Amniotic epithelial cell (primary cell): ENCODE measurements around the gene F7.

Experiments
- DNase-seq: peaks from one replicate; pipeline ENCODE4 v3.0.0-alpha.2; 2010; ENCODE audit warnings: low read depth

The F7 gene

GRCh38 chr13:113086991-113087922, 18.3 kb upstream of the F7 start:
- no peak for DNase-seq

DNA sequence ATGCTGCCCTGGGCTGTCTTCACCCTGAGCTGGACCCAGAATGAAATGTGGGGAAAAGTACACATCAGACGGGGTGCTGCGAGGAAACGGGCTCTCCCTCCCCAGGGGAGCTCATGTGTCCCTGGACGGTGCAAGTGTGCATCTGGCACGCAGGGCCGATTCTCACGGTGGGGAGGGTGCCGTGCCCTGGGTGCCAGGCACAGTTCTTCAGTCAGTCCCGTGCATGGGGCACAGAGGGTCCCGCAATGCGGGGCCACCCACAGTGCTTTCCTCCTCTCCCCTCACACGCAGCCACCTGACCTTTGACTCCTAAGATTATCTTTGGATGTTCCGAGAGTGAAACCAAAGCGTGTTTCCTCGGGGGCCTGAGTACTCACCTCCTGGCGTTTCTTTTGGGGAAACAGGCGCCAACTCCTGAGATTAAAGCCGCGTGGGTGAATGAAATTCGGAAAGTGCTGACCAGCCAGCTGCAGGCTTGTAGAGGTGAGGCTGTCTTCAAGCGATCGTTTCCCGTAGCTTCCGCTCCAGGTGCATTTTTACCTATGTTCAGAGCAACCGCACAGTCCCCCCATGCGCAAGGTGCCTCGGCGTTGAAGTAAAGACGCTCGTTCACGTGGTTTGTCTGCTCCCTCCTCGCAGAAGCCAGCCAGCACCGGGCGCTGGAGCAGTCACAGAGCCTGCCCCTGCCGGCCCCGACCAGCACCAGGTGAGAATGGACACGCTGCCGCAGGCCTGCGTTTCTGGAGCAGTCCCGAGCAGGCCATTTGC, 17.5 kb upstream of the F7 start:
- DNase-seq: no peak

DNA sequence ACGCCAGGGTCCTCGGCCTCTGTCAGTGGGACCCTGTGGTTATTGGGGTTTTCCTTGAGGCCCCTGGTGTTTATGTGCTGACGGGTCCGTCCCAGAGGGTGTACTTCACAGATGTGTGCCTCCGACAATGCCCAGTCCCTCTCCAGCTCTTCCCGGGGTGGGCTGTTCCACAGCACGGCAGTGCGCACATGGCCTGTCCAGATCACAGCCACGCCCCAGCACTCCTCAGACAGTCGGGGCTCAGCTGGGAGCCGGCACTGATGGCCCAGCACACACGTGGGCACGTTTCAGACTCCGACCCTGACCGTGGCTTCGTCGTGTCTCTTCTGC, 16.9 kb upstream of the F7 start:
- DNase-seq: no peak

GRCh38 chr13:113089693-113090414, 15.7 kb upstream of the F7 start:
- DNase-seq: no peak

DNA sequence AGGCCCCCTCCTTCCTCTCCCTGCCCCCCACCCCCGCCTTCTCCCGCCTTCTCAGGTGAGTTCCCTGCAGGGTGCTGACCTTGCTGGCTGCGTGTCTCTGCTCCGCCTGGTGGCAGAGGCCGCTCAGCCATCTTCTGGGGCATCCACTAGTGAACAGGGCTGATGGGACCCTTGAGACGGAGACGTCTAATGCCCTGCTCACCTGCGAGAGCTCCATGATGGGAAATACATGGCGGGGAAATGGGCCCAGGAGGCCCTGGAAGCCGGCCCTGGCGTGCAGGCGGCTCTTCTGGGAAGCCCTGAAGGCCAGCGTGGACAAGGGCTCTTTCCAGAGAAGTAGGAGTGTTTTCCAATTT, 15.2 kb upstream of the F7 start:
- no peak for DNase-seq

DNA sequence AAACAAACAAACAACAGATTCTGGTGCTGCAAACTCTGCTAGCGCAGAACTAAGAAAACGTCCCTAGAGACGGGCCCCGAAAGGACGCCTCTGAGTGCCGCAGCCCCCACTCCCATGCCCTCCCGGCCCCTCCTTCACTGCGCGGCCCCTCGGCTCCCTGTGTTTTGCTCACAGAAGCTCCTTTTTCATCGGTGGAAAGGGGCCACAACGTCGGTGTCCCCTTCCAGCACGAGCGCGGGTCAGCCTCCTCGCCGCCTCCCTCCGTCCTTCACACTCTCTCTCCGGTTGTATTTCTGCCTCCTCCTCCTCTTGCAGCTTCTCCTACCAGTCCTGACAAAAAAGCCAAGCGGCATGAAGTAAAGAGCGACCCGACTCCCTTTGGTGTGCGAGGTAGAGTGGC, 14.8 kb upstream of the F7 start:
- no peak for DNase-seq

- DNase-seq: no peak
These were observed 14.3 kb upstream of the F7 start for GRCh38 chr13:113091211-113091771.

GRCh38 chr13:113091891-113092775, 13.5 kb upstream of the F7 start:
- no peak for DNase-seq

DNA sequence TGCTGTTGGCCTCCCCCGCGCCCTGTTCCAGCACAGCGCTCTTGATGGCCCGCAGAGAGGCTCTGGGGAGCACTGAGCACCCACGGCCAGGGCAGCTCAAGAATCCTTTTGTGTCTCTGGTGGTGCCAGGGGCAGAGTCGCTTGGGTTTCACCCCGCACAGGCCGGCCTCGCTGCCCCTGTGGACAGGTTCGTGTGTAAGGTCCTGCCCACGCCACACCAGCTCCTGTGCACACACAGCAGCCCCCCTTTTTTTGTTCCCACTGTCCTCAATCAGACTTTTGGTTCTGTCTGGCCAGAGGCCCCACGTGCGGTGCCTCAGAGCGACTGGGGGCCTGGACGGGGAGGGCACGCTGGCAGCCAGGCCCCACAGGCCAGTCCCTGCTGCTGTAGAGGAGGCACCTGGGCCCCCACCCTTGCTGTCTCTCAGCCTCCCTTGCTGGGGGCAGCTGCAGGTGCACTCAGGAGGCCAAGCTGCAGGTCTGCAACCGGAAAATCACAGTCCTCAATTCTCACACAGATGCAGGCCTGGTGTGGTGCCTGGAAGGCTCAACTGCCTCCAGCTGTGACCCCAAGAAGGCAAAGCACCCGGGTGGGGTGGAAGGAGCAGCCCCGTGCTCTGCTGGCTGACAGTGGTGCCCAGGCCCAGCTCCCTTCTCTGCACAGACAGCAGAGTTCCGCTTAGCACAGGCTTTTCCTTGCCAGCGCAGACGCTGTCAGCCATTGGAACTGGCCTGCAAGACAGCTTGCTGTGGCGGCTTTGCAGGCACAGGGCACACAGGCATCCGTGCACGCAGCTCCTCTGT, 12.6 kb upstream of the F7 start:
- DNase-seq: no peak

DNA sequence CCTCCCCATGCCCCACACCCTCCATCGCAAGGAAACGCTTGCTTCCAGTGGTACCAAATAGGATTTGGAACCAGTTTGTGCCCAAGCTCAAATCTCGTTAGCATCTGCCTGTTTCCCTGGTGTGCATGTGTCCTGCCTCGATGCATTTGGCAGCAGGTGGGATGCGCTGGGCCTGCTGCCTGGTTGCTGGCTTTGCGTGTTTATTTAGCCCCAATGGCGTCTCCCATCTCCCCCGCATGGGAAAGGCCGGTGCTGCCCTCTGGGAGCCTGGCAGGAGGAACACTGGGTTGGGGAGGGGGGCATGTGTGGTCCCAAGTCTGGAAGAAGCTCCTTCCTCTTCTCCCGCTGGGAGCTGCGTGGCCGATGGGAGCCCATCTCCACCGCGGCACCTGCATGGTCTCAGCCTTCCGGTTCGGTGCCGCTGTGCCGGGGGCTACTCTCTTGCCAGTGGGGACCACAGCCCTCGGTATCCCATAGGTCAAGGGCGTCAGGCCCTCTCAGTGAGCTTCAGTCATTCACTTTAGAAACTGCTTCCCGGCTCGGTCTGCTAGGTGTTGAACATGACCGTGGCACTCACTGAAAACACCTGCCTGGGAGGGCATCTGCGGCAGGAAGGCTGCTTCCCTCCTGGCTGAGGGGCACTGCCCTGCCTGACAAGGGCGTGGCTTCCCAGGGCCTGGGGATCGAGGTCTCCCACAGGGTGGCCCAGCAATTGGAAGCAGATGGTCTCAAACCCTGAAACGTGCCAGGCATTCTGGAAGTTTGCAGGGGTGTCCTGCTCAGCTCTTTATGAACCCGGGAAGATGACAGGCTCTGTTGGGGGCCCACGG, 11.8 kb upstream of the F7 start:
- DNase-seq: no peak

- no peak for DNase-seq
These were observed 11.2 kb upstream of the F7 start for GRCh38 chr13:113094410-113094800.

DNA sequence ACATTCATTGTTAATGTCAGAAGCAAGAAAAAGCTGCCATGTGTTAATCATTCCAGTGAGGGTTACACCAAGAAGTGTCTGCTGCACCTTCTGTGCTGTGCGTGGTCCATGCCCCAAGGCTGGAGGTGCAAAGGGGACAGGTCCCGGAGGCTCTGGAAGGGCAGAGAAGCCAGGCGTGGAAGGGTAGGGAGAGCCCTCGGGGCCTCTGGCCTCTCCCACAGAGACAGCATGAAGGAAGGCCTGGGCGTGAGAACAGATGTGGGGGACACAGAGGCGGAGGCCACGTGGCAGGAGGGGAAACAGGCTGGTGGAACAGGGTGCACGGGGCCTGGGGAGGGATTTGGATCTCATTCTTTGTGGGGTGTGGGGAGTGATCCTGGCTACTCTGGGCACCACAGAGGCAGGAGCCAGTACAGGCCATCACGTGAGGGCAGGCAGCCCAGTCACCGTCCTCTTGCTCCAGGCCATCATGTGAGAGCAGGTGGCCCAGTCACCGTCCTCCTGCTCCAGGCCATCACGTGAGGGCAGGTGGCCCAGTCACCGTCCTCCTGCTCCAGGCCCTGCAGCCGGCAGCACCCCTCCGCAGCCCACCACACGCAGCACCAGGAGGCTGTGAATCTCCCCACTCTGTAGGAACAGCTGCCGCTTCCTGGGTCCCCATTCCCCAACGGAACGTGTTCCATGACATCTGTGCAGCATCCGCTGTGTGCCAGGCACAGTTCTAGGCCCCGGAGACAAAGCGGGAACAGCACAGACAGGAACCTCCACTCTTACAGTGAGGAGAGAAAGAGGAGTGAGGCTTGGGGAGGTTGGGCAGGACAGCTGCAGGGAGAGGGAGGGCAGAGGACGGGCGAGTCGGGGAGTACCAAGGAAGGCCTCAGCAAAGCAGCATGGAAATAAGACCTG, 10.2 kb upstream of the F7 start:
- DNase-seq: no peak

GRCh38 chr13:113096052-113096744, 9.4 kb upstream of the F7 start:
- DNase-seq: no peak

DNA sequence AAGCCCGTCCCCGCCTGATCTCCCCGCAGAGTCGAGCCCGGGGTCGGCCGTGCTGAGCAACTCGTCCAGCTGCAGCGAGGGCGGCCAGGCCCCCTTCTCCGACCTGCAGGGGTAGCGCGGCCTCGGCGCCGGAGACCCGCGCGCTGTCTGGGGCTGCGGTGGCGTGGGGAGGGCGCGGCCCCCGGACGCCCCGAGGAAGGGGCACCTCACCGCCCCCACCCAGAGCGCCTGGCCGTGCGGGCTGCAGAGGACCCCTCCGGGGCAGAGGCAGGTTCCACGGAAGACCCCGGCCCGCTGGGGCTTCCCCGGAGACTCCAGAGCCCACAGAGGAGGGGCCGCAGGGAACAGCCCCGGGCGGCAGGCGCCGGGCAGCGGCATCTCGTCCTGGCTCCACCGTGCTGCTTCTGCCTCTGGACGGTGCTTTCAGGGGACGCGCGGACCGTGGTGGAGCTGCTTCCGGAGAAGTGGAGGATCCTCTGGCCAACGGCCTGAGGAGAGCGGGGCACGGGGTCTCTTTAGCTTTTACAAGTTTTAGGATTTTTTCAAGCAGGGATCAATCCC, 8.8 kb upstream of the F7 start:
- no peak for DNase-seq

- no peak for DNase-seq
These were observed 7.9 kb upstream of the F7 start for GRCh38 chr13:113097651-113098050.

GRCh38 chr13:113098162-113098732, 7.3 kb upstream of the F7 start:
- no peak for DNase-seq

DNA sequence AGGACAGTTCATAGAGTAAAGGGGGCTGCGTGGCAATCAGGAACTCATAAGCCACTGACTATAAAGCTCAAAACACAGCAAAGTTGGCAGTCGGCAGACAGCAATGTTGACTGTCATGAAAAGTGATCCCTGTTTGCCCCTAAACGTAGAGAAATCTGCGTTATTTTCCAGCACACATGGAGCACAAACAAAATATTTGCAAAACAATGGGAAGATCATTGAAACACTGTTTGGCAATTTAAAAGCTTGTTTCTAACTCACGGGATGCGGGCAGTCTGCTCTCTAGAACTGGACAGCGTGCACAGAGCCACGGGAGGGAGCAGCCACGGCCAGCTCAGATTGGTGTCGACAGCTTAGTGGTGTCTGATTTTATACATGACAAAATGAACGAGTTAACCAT, 6.4 kb upstream of the F7 start:
- no peak for DNase-seq
